ENCODE results near the gene CLEC18B. TPM values are rescaled to one million over a fixed set of nuclear protein-coding genes. Genes with fewer than 3 reads are reported as not detected.

The CLEC18B gene
- total and polyA plus RNA-seq, 4 donors: 0.21 to 1.3 (median 0.43) TPM; not detected in 1

- Histone ChIP-seq H3K9me3 (ENCODE audit: control insufficient read depth in 4 of 4, low read length in 3 of 4) (no peaks in the 10 kb centered on the region), H3K9ac (ENCODE audit: low read depth in 1 of 2, low read length in 2 of 2) (no peak overlapping the region), H3K36me3 (ENCODE audit: control insufficient read depth in 4 of 4, insufficient read depth in 3 of 4, low read depth in 1 of 4, low read length in 3 of 4) (peaks cover 12 to 86% (median 65%) of the 10 kb centered on the region in 4 donors), H3K4me1 (ENCODE audit: control insufficient read depth in 4 of 4, insufficient read depth in 4 of 4, low read length in 3 of 4) (no peaks in the 10 kb centered on the region), H3K27me3 (ENCODE audit: control insufficient read depth in 4 of 4, insufficient read depth in 4 of 4, low read length in 3 of 4) (no peaks in the 10 kb centered on the region), H3K4me3 (ENCODE audit: low read depth in 1 of 3, low read length in 3 of 3) (no peak overlapping the region), H3K27ac (ENCODE audit: low read depth in 1 of 2, low read length in 2 of 2) (no peak overlapping the region)
- 96% methylated on average over 7 of the region's 7 CpGs for WGBS
- DNase-seq (ENCODE audit: low spot score): no peak
- no peak for TF ChIP-seq RAD21 (IDR thresholded peaks at IDR 0.05)
- TF ChIP-seq EGR1 (IDR thresholded peaks at IDR 0.05; ENCODE audit: low read depth in 2 of 2): no peak
- TF ChIP-seq ATF3 (IDR thresholded peaks at IDR 0.05): no peak
- TF ChIP-seq RXRA (IDR thresholded peaks at IDR 0.05): no peak
- TF ChIP-seq, protein P1, sequence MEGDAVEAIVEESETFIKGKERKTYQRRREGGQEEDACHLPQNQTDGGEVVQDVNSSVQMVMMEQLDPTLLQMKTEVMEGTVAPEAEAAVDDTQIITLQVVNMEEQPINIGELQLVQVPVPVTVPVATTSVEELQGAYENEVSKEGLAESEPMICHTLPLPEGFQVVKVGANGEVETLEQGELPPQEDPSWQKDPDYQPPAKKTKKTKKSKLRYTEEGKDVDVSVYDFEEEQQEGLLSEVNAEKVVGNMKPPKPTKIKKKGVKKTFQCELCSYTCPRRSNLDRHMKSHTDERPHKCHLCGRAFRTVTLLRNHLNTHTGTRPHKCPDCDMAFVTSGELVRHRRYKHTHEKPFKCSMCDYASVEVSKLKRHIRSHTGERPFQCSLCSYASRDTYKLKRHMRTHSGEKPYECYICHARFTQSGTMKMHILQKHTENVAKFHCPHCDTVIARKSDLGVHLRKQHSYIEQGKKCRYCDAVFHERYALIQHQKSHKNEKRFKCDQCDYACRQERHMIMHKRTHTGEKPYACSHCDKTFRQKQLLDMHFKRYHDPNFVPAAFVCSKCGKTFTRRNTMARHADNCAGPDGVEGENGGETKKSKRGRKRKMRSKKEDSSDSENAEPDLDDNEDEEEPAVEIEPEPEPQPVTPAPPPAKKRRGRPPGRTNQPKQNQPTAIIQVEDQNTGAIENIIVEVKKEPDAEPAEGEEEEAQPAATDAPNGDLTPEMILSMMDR (IDR thresholded peaks at IDR 0.05; ENCODE audit: low read depth, low read length, missing input control): no peak
- no peak for TF ChIP-seq HNF4A (conservative IDR thresholded peaks at IDR 0.05)
- no peak for TF ChIP-seq GABPA (IDR thresholded peaks at IDR 0.05 in 1 of 2, conservative IDR thresholded peaks at IDR 0.05 in 1 of 2)
- no peak for TF ChIP-seq NR2F2 (IDR thresholded peaks at IDR 0.05)
- no peak for TF ChIP-seq REST (IDR thresholded peaks at IDR 0.05)
- TF ChIP-seq TAF1 (conservative IDR thresholded peaks at IDR 0.05): no peak
- no peak for TF ChIP-seq YY1 (IDR thresholded peaks at IDR 0.05)
Observed at GRCh38 chr16:74460542-74460941, 39.3 kb upstream of the CLEC18B start.

DNA sequence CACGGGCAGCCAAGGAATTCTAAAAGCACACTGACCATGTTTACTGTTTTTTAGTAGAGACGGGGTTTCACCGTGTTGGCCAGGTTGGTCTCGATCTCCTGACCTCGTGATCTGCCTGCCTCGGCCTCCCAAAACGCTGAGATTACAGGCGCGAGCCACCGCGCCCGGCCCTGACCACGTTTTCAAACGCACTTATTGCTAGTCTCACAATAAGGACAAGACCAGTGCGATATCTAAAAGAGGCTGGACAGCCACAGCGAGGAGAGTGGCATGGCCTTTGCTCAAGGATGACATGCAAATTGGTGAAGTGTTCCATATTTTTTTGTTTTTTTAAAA is 35.0 kb upstream of the CLEC18B start:
- no peak for DNase-seq (ENCODE audit: low spot score)
- peaks cover 8 to 77% (median 49%) of the 10 kb centered on the region in 4 donors for H3K36me3 ChIP-seq (ENCODE audit: control insufficient read depth in 4 of 4, insufficient read depth in 3 of 4, low read depth in 1 of 4, low read length in 3 of 4)
- no peak overlapping the region for H3K27ac ChIP-seq (ENCODE audit: low read depth in 1 of 2, low read length in 2 of 2)
- no peak overlapping the region for H3K4me3 ChIP-seq (ENCODE audit: low read depth in 1 of 3, low read length in 3 of 3)
- H3K27me3 ChIP-seq (ENCODE audit: control insufficient read depth in 4 of 4, insufficient read depth in 4 of 4, low read length in 3 of 4): no peaks in the 10 kb centered on the region
- H3K9ac ChIP-seq (ENCODE audit: low read depth in 1 of 2, low read length in 2 of 2): no peak overlapping the region
- no peaks in the 10 kb centered on the region for H3K4me1 ChIP-seq (ENCODE audit: control insufficient read depth in 4 of 4, insufficient read depth in 4 of 4, low read length in 3 of 4)
- TF ChIP-seq JUND (IDR thresholded peaks at IDR 0.05): no peak
- no peak for TF ChIP-seq RXRA (IDR thresholded peaks at IDR 0.05)
- no peak for TF ChIP-seq ATF3 (IDR thresholded peaks at IDR 0.05)
- no peak for TF ChIP-seq HNF4G (IDR thresholded peaks at IDR 0.05)
- no peak for TF ChIP-seq FOXA2 (IDR thresholded peaks at IDR 0.05)
- TF ChIP-seq HNF4A (conservative IDR thresholded peaks at IDR 0.05): no peak
- TF ChIP-seq, protein P2, sequence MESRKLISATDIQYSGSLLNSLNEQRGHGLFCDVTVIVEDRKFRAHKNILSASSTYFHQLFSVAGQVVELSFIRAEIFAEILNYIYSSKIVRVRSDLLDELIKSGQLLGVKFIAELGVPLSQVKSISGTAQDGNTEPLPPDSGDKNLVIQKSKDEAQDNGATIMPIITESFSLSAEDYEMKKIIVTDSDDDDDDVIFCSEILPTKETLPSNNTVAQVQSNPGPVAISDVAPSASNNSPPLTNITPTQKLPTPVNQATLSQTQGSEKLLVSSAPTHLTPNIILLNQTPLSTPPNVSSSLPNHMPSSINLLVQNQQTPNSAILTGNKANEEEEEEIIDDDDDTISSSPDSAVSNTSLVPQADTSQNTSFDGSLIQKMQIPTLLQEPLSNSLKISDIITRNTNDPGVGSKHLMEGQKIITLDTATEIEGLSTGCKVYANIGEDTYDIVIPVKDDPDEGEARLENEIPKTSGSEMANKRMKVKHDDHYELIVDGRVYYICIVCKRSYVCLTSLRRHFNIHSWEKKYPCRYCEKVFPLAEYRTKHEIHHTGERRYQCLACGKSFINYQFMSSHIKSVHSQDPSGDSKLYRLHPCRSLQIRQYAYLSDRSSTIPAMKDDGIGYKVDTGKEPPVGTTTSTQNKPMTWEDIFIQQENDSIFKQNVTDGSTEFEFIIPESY (IDR thresholded peaks at IDR 0.05): no peak
- no peak for TF ChIP-seq REST (IDR thresholded peaks at IDR 0.05)
- 96% methylated on average over 16 of the region's 16 CpGs for WGBS
- H3K9me3 ChIP-seq (ENCODE audit: control insufficient read depth in 4 of 4, low read length in 3 of 4): no peaks in the 10 kb centered on the region

Measured in liver (tissue), 9 donors.